ENCODE data around the gene TMC1. TPM values are rescaled to one million over a fixed set of nuclear protein-coding genes. Genes with fewer than 3 reads are reported as not detected.
A peak's percentile ranks its signal among the peaks of the same experiment; 100 is the strongest.

TMC1 gene
- total and polyA plus RNA-seq, 7 donors = 0.05 to 2.6 (median 0.21) TPM; not detected in 3

DNA sequence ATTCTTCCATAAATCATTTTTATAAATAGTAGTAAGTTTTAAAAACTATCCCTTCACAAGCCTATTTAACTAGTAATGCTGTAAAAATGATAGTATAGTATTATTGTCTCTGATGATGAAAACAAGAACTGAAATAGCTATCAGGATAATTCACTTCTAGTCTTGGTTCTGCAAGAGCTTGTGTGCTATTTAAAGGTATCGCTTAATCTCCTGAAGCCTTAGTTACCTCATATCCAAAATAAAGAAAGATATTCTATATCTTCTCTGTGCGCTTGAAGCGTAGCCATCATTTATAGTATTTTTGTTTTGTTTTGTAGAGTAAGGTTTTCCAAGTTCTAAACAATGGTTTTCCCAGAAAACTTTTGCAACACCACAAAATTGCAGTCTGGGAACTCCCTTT, 180.1 kb downstream of the TMC1 start:
- Histone ChIP-seq H3K4me1 (no peaks in the 10 kb centered on the region), H3K4me3 (no peak overlapping the region), H3K9me3 (no peaks in the 10 kb centered on the region), H3K27ac (no peak overlapping the region), H3K36me3 (ENCODE audit: insufficient read depth in 1 of 2, low read depth in 1 of 2) (no peaks in the 10 kb centered on the region), H3K27me3 (ENCODE audit: insufficient read depth in 3 of 3, low read length in 2 of 3) (no peaks in the 10 kb centered on the region)
- DNase-seq (no peak), ATAC-seq (peak in 2 of 4 donors; percentile 51 to 52)
- WGBS, 3 donors = 51 to 84% (median 63%) methylated on average over 3 of the region's 3 CpGs
- intact Hi-C loops (cut with DNase I) = no loop called here
- TF ChIP-seq, protein P1, sequence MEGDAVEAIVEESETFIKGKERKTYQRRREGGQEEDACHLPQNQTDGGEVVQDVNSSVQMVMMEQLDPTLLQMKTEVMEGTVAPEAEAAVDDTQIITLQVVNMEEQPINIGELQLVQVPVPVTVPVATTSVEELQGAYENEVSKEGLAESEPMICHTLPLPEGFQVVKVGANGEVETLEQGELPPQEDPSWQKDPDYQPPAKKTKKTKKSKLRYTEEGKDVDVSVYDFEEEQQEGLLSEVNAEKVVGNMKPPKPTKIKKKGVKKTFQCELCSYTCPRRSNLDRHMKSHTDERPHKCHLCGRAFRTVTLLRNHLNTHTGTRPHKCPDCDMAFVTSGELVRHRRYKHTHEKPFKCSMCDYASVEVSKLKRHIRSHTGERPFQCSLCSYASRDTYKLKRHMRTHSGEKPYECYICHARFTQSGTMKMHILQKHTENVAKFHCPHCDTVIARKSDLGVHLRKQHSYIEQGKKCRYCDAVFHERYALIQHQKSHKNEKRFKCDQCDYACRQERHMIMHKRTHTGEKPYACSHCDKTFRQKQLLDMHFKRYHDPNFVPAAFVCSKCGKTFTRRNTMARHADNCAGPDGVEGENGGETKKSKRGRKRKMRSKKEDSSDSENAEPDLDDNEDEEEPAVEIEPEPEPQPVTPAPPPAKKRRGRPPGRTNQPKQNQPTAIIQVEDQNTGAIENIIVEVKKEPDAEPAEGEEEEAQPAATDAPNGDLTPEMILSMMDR (IDR thresholded peaks at IDR 0.05) = no peak

DNA sequence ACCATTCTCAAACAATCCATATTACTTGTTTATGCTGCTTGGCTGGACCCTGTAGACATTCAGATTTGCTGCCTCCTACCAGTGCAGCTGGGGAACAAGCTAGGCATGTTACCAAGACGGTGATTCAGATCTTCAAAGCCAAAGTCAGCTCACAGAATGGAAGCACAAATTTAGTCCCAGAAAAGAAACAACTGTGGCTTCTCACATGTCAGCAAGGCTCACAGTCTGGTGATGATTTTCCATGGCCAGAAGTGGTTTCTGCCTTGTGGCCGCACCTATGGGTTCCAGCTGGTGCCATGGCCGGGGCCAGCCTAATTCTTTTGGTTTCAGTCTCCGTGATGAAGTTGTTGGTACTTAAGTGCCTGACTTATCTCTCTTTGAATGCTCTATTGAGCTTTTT, 182.2 kb downstream of the TMC1 start:
- H3K9me3 ChIP-seq = no peaks in the 10 kb centered on the region
- WGBS, 3 donors = 36 to 43% (median 38%) methylated on average over 4 of the region's 4 CpGs
- intact Hi-C loops (cut with DNase I) = no loop called here

DNA sequence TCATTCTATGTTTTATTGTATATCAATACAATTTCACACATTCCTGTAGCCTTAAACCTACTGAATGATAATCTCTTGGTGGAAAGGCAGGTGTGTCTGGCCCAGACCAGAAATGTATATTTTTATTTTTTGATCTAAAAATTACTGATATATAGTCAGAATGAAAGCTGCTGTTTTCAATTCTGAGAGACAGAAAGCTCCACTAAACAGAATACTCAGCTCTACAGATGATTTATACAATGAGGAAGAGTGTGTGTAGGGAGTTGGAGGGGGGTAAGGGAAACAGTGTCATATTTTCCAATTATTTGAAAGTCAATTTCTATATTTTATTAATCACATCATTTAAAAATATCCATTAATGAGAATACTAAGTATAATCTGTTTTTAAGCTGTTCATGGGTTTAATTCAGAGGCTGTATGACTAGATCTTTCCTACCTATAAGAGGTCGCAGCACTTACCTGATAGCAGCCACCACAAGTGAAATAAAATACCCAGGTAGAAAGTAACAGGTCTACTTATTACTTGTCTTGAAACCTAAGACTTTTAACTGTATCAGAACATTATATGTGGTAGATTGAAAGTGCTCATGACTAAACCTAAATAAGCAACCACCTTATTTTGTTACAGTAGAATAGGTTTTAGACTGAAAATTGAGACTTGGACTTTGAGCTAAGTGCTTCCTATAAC, 183.4 kb downstream of the TMC1 start:
- no peak overlapping the region for H3K4me3 ChIP-seq
- no peaks in the 10 kb centered on the region for H3K4me1 ChIP-seq
- H3K9me3 ChIP-seq = no peaks in the 10 kb centered on the region
- no peaks in the 10 kb centered on the region for H3K27me3 ChIP-seq (ENCODE audit: insufficient read depth in 3 of 3, low read length in 2 of 3)
- DNase-seq = no peak
- no peak overlapping the region for H3K27ac ChIP-seq
- WGBS, 3 donors = 97 to 100% (median 99%) methylated on average over 1 of the region's 1 CpG
- intact Hi-C loops (cut with DNase I) = no loop called here
- TF ChIP-seq, protein P1 (IDR thresholded peaks at IDR 0.05) = no peak
- no peak for ATAC-seq
- H3K36me3 ChIP-seq (ENCODE audit: insufficient read depth in 1 of 2, low read depth in 1 of 2) = no peaks in the 10 kb centered on the region

More for the DNA sequence above, 182.2 kb downstream of the TMC1 start:
- Histone ChIP-seq H3K36me3 (ENCODE audit: insufficient read depth in 1 of 2, low read depth in 1 of 2) (no peaks in the 10 kb centered on the region), H3K27me3 (ENCODE audit: insufficient read depth in 3 of 3, low read length in 2 of 3) (no peaks in the 10 kb centered on the region), H3K4me1 (no peaks in the 10 kb centered on the region), H3K27ac (no peak overlapping the region), H3K4me3 (no peak overlapping the region)
- TF ChIP-seq, protein P1 (IDR thresholded peaks at IDR 0.05) = no peak
- ATAC-seq (peak in 2 of 4 donors; percentile 60), DNase-seq (no peak)

DNA sequence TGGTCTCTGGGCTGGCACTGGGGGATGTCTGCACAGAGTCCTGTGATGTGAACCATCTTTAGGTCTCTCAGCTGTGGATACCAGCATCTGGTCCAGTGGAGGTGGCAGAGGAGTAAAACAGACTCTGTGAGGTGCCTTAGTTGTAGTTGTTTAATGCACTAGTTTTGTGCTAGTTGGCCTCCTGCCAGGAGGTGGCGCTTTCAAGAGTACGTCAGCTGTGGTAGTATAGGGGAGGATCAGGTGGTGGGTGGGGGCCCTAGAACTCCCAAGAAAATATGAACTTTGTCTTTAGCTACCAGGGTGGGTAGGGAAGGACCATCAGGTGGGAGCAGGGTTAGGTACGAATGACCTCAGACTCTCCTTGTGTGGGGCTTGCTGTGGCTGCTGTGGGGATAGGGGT, 197.1 kb downstream of the TMC1 start:
- DNase-seq (no peak), ATAC-seq (no peak)
- H3K27ac ChIP-seq = no peak overlapping the region
- WGBS, 3 donors = 71 to 81% (median 73%) methylated on average over 3 of the region's 3 CpGs
- H3K4me1 ChIP-seq = no peaks in the 10 kb centered on the region
- H3K4me3 ChIP-seq = no peak overlapping the region
- no peaks in the 10 kb centered on the region for H3K36me3 ChIP-seq (ENCODE audit: insufficient read depth in 1 of 2, low read depth in 1 of 2)
- H3K27me3 ChIP-seq (ENCODE audit: insufficient read depth in 3 of 3, low read length in 2 of 3) = no peaks in the 10 kb centered on the region
- TF ChIP-seq, protein P1 (IDR thresholded peaks at IDR 0.05) = no peak
- intact Hi-C loops (cut with DNase I) = no loop called here
- H3K9me3 ChIP-seq = peaks cover 2% of the 10 kb centered on the region

DNA sequence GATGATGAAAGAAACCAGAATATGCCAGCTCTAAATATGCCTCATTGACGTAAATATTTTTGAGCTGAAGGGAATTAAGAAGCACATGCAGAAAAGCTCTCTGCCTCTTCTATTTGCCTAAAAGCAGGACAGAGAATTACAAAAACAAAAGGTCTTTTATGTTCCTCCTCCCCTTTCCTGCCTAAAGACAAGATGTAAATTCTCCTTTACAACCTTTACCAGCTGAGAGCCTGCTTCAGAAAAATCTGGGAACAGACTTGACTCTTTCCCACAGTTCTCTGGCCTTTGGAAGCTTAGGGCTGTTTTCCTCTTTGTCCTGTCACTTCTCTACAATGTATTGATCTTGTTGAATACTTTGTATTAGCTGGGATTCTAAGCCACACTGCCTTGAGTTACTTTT, 199.7 kb downstream of the TMC1 start:
- TF ChIP-seq, protein P1 (IDR thresholded peaks at IDR 0.05) = no peak
- ATAC-seq (no peak), DNase-seq (no peak)
- WGBS, 3 donors = 77 to 89% (median 78%) methylated on average over 1 of the region's 1 CpG
- Histone ChIP-seq H3K36me3 (ENCODE audit: insufficient read depth in 1 of 2, low read depth in 1 of 2) (no peaks in the 10 kb centered on the region), H3K27me3 (ENCODE audit: insufficient read depth in 3 of 3, low read length in 2 of 3) (no peaks in the 10 kb centered on the region), H3K4me3 (no peak overlapping the region), H3K4me1 (no peaks in the 10 kb centered on the region), H3K9me3 (peaks cover 6% of the 10 kb centered on the region), H3K27ac (no peak overlapping the region)
- intact Hi-C loops (cut with DNase I) = no loop called here
